G401.6 (cell line): ENCODE measurements around the gene MPI.
A peak's percentile ranks its signal among the peaks of the same experiment; 100 is the strongest.
"Not testable (repeated sequence)": the region's sequence is repeated elsewhere in the genome, so short reads cannot be mapped to it uniquely, and the experiment has no call there.

ENCODE experiments used
- FAIRE-seq: peaks from 2 replicates; lab custom pipeline; 2012; peaks lifted over from hg19 to GRCh38; lab: Jason Lieb, UNC

The MPI gene

GRCh38 chr15:74892931-74893330 lies 3.1 kb downstream of the MPI start:
- FAIRE-seq: no peak

GRCh38 chr15:74893627-74894026 lies 3.8 kb downstream of the MPI start:
- no peak for FAIRE-seq

- not testable (repeated sequence) for FAIRE-seq
Observed at GRCh38 chr15:74894383-74894782, 4.5 kb downstream of the MPI start.

- no peak for FAIRE-seq
Observed at GRCh38 chr15:74895830-74896229, 6.0 kb downstream of the MPI start.

GRCh38 chr15:74896316-74896715 lies 6.5 kb downstream of the MPI start:
- no peak for FAIRE-seq

- no peak for FAIRE-seq
Observed at GRCh38 chr15:74897300-74897701, 7.5 kb downstream of the MPI start.

- peak; percentile 84 for FAIRE-seq
Observed at GRCh38 chr15:74901612-74902063, 11.8 kb downstream of the MPI start.

GRCh38 chr15:74902295-74903075 lies 12.6 kb downstream of the MPI start:
- FAIRE-seq: no peak

- no peak for FAIRE-seq
Observed at GRCh38 chr15:74903676-74904075, 13.8 kb downstream of the MPI start.

- no peak for FAIRE-seq
Observed at GRCh38 chr15:74904190-74904805, 14.5 kb downstream of the MPI start.

- FAIRE-seq: no peak
Observed at GRCh38 chr15:74906067-74906449, 16.2 kb downstream of the MPI start.

- no peak for FAIRE-seq
Observed at GRCh38 chr15:74906450-74907162, 16.8 kb downstream of the MPI start, which contains the start of gene FAM219B. TSS of gene FAM219B (minus strand) at chr15:74906851. CDS start at chr15:74906800, 51 bp downstream.

- no peak for FAIRE-seq
Observed at GRCh38 chr15:74907163-74907870, 17.5 kb downstream of the MPI start.

- FAIRE-seq: no peak
Observed at GRCh38 chr15:74908635-74909034, 18.8 kb downstream of the MPI start.

- FAIRE-seq: no peak
Observed at GRCh38 chr15:74913041-74913440, 23.2 kb downstream of the MPI start.

- FAIRE-seq: not testable (repeated sequence)
Observed at GRCh38 chr15:74913799-74914198, 24.0 kb downstream of the MPI start.

GRCh38 chr15:74917676-74918075 lies 27.8 kb downstream of the MPI start:
- no peak for FAIRE-seq

GRCh38 chr15:74920456-74920855 lies 30.6 kb downstream of the MPI start:
- FAIRE-seq: no peak

GRCh38 chr15:74924525-74924924 lies 34.7 kb downstream of the MPI start:
- FAIRE-seq: no peak

- no peak for FAIRE-seq
Observed at GRCh38 chr15:74928771-74929198, 38.9 kb downstream of the MPI start.

- FAIRE-seq: no peak
Observed at GRCh38 chr15:74933573-74933972, 43.7 kb downstream of the MPI start.

GRCh38 chr15:74935193-74935592 lies 45.4 kb downstream of the MPI start:
- FAIRE-seq: not testable (repeated sequence)

GRCh38 chr15:74937272-74937589 lies 47.4 kb downstream of the MPI start:
- FAIRE-seq: no peak
